Endothelial cell of umbilical vein (primary cell): Measurements from ENCODE around the gene GREB1. TPM values are rescaled to one million over a fixed set of nuclear protein-coding genes. Genes with fewer than 3 reads are reported as not detected.

Experiments
- BruUV-seq: library from RNA; stranded (reverse); fragments of 400-500 nt; replicated peaks from 2 replicates; lab custom pipeline; 2021; lab: Mats Ljungman, UMichigan
- CTCF ChIA-PET: fragments of 300-600, 350-600 bp; sonication (Branson Sonifier 250); formaldehyde crosslinking; loops from one replicate; lab custom pipeline; 2021; ENCODE audit warnings: antibody characterized with exemption, inconsistent platforms; lab: Charles Lee
- POLR2A ChIA-PET: fragments of 300-600, 350-600 bp; sonication (Branson Sonifier 250); formaldehyde crosslinking; loops from one replicate; lab custom pipeline; 2021; ENCODE audit warnings: antibody characterized with exemption, inconsistent platforms; lab: Charles Lee
- DNase-seq: peaks from one replicate; pipeline ENCODE4 v3.0.0-alpha.2; 2011; ENCODE audit warnings: low read depth, low spot score
- FAIRE-seq: peaks from 2 replicates; lab custom pipeline; 2011; peaks lifted over from hg19 to GRCh38; lab: Jason Lieb, UNC
- H2AFZ ChIP-seq: 2 replicates; pipeline ENCODE4 v1.6.0; 2012; ENCODE audit warnings: low read depth, low read length, control low read depth, inconsistent platforms
- H3K27ac ChIP-seq: 2 replicates; pipeline ENCODE4 v1.5.1; 2011; ENCODE audit warnings: low read depth, mild to moderate bottlenecking, control low read depth, low read length, moderate library complexity; ENCODE audit not compliant: insufficient read depth
- H3K27me3 ChIP-seq, 2 experiments: 2 replicates each; pipeline versions ENCODE4 v1.6.0 to v1.6.1; 2011; ENCODE audit warnings: low read length in 2 of 2, mixed read lengths in 1 of 2; ENCODE audit not compliant: control insufficient read depth in 2 of 2, insufficient read depth in 2 of 2
- H3K36me3 ChIP-seq, 2 experiments: 2 replicates in 1 of 2; 3 replicates in 1 of 2; pipeline ENCODE4 v1.5.1; 2011; ENCODE audit warnings: low read length in 2 of 2, mild to moderate bottlenecking in 1 of 2, moderate library complexity in 1 of 2; ENCODE audit not compliant: control insufficient read depth in 2 of 2, insufficient read depth in 2 of 2; ENCODE audit errors: extremely low read depth in 1 of 2
- H3K4me1 ChIP-seq: 3 replicates; pipeline ENCODE4 v1.5.1; 2011; ENCODE audit warnings: mild to moderate bottlenecking, low read length; ENCODE audit not compliant: control insufficient read depth, insufficient read depth; ENCODE audit errors: extremely low read depth
- H3K4me2 ChIP-seq: 2 replicates; pipeline ENCODE4 v1.6.1; 2011; ENCODE audit warnings: low read length, control low read depth, mixed read lengths; ENCODE audit not compliant: insufficient read depth
- H3K4me3 ChIP-seq, 3 experiments: fragments of 200-600 bp in 1 of 3; sonication (generic), shearing (Covaris generic) in 1 of 3; replicated peaks in 1 of 3; 2 replicates each; pipeline ENCODE4 v1.5.1; 2011 to 2016; ENCODE audit warnings: control low read depth in 3 of 3, low read length in 3 of 3, mild to moderate bottlenecking in 2 of 3, inconsistent platforms in 1 of 3, low read depth in 1 of 3, moderate library complexity in 1 of 3; ENCODE audit not compliant: insufficient read depth in 1 of 3
- H3K79me2 ChIP-seq: 2 replicates; pipeline ENCODE4 v1.6.0; 2012; ENCODE audit warnings: low read length, inconsistent platforms; ENCODE audit not compliant: control insufficient read depth, insufficient read depth
- H3K9ac ChIP-seq: replicated peaks from 2 replicates; pipeline ENCODE3; 2011; ENCODE audit warnings: low read length, control low read depth; ENCODE audit not compliant: insufficient read depth; ENCODE audit errors: extremely low read depth
- H3K9me1 ChIP-seq: replicated peaks from 3 replicates; pipeline ENCODE4 v1.6.0; 2011; ENCODE audit warnings: mild to moderate bottlenecking, low read length; ENCODE audit not compliant: control insufficient read depth, insufficient read depth; ENCODE audit errors: extremely low read depth
- H3K9me3 ChIP-seq: replicated peaks from 2 replicates; pipeline ENCODE4 v1.5.1; 2012; ENCODE audit warnings: low read length, inconsistent platforms; ENCODE audit not compliant: control insufficient read depth, insufficient read depth
- H4K20me1 ChIP-seq: replicated peaks from 2 replicates; pipeline ENCODE3; 2011; ENCODE audit warnings: mild to moderate bottlenecking, low read length; ENCODE audit not compliant: control insufficient read depth, insufficient read depth; ENCODE audit errors: extremely low read depth
- CTCF ChIP-seq, 2 donors: IDR thresholded peaks; 1 replicate in 1 of 2; 2 replicates in 1 of 2; pipeline ENCODE4 v1.5.1; 2011; ENCODE audit warnings: low read length in 2 of 2, mild to moderate bottlenecking in 2 of 2, moderate library complexity in 2 of 2, control low read depth in 1 of 2, inconsistent platforms in 1 of 2, low read depth in 1 of 2; ENCODE audit not compliant: insufficient read depth in 1 of 2; ENCODE audit errors: extremely low read depth in 1 of 2
- EZH2 ChIP-seq: IDR thresholded peaks from 2 replicates; pipeline ENCODE4 v1.6.1; 2012; ENCODE audit warnings: borderline replicate concordance, low read depth, mild to moderate bottlenecking, moderate library complexity, low read length, inconsistent platforms; ENCODE audit not compliant: severe bottlenecking
- FOS ChIP-seq: IDR thresholded peaks from 2 replicates; pipeline ENCODE4 v1.6.1; 2011; ENCODE audit warnings: mild to moderate bottlenecking, low read length, moderate library complexity, borderline replicate concordance; ENCODE audit not compliant: insufficient read depth
- GATA2 ChIP-seq: IDR thresholded peaks from 2 replicates; pipeline ENCODE4 v1.7.0; 2011; ENCODE audit warnings: low read depth, mild to moderate bottlenecking, moderate library complexity, mixed read lengths, low read length; ENCODE audit not compliant: insufficient read length, insufficient read depth
- JUN ChIP-seq: IDR thresholded peaks from 2 replicates; pipeline ENCODE4 v1.6.1; 2011; ENCODE audit warnings: borderline replicate concordance, low read depth; ENCODE audit not compliant: insufficient read length, insufficient read depth
- MYC ChIP-seq: IDR thresholded peaks from one replicate; pipeline ENCODE4 v1.6.1; 2011; ENCODE audit warnings: mild to moderate bottlenecking, low read depth, low read length
- POLR2A ChIP-seq: IDR thresholded peaks from 2 replicates; pipeline ENCODE4 v1.6.1; 2012; ENCODE audit warnings: low read depth, mild to moderate bottlenecking, control low read depth, low read length
- POLR2AphosphoS5 ChIP-seq: IDR thresholded peaks from 2 replicates; pipeline ENCODE4 v1.6.1; 2012; ENCODE audit warnings: low read depth, mild to moderate bottlenecking, control low read depth, low read length, moderate library complexity; ENCODE audit not compliant: insufficient read depth
- dilution Hi-C: fragments of 300-500 bp; cut with MboI; formaldehyde crosslinking; loops from one replicate; pipeline ENCODE4 v1.15.0; 2019; ENCODE audit warnings: low sequenced_read_pairs; ENCODE audit not compliant: extremely low pct_ligation_motif_present
- intact Hi-C: fragments of 100-400 bp; cut with micrococcal nuclease; formaldehyde crosslinking; loops from one replicate; pipeline ENCODE4 v1.10.0; 2022
- polyA plus RNA-seq, 4 experiments: library from polyadenylated mRNA; depleted of rRNA in 3 of 4; stranded (reverse) in 3 of 4; unstranded in 1 of 4; fragments of >200 nt; gene quantifications; 2 replicates each; pipeline versions ENCODE4 v1.2.1 to v1.2.3, GENCODE V29; 2011 to 2012; ENCODE audit warnings: missing spikeins in 1 of 4
- total RNA-seq: library from RNA; stranded (reverse); gene quantifications from 2 replicates; pipeline ENCODE4 v1.2.3, GENCODE V29; 2021
- TF ChIP-seq, protein P1 (sequence below): IDR thresholded peaks from 2 replicates; pipeline ENCODE4 v1.6.1; 2011; ENCODE audit not compliant: insufficient read depth, insufficient read length

The GREB1 gene
- total and polyA plus RNA-seq, 2 donors (not counting 3 experiments of a cell fraction or from before 2014, with no cell fraction given) = 0.17 to 0.58 TPM

GRCh38 chr2:11513319-11513718, 20.5 kb upstream of the GREB1 start:
- TF ChIP-seq POLR2AphosphoS5 (no peak), JUN (no peak), GATA2 (no peak), MYC (no peak), CTCF (IDR thresholded peaks at IDR 0.05; ENCODE audit: extremely low read depth in 1 of 2, insufficient read depth in 1 of 2, low read depth in 1 of 2, low read length in 2 of 2) (no peak), EZH2 (no peak), FOS (no peak), POLR2A (no peak)
- TF ChIP-seq, protein P1, sequence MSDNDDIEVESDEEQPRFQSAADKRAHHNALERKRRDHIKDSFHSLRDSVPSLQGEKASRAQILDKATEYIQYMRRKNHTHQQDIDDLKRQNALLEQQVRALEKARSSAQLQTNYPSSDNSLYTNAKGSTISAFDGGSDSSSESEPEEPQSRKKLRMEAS = no peak
- dilution Hi-C loops = no loop called here
- no peaks in the 10 kb centered on the region for H3K4me1 ChIP-seq
- CTCF ChIA-PET = interaction anchor here (1.7 kb wide), 1 partner anchor 36 kb away, joined by 5 read pairs; no protein-coding TSS in a partner anchor
- no peaks in the 10 kb centered on the region for H4K20me1 ChIP-seq
- H3K27ac ChIP-seq = no peak overlapping the region
- H3K4me2 ChIP-seq = no peak overlapping the region
- intact Hi-C loops = no loop called here
- no peak overlapping the region for H3K9ac ChIP-seq
- no peaks in the 10 kb centered on the region for H3K9me3 ChIP-seq
- no peaks in the 10 kb centered on the region for H3K79me2 ChIP-seq
- no peaks in the 10 kb centered on the region for H3K36me3 ChIP-seq
- FAIRE-seq = no peak
- BruUV-seq = no TSS peak
- DNase-seq = no peak
- no peak overlapping the region for H2AFZ ChIP-seq
- no peaks in the 10 kb centered on the region for H3K9me1 ChIP-seq
- POLR2A ChIA-PET = no interaction called here
- H3K27me3 ChIP-seq = no peaks in the 10 kb centered on the region
- no peak overlapping the region for H3K4me3 ChIP-seq
